ENCODE results near the gene PHLDA3. TPM values are rescaled to one million over a fixed set of nuclear protein-coding genes. Genes with fewer than 3 reads are reported as not detected.

The PHLDA3 gene
- total RNA-seq, 6 experiments from 2014 or later: 1.0 to 10.9 (median 2.7) TPM

GRCh38 chr1:201447903-201448871 is 20.8 kb downstream of the PHLDA3 start:
- DNase-seq: peak; percentile 60 to 68 (median 64)
- no peak overlapping the region for H3K4me3 ChIP-seq
- intact Hi-C loops (cut with DNase I): no loop called here
- no peaks in the 10 kb centered on the region for H3K36me3 ChIP-seq
- H3K9me3 ChIP-seq: no peaks in the 10 kb centered on the region
- H3K27me3 ChIP-seq: no peaks in the 10 kb centered on the region
- 15% methylated on average over 11 of the region's 20 CpGs for WGBS (ENCODE audit: insufficient coverage, low coverage, low lambda C conversion rate, missing lambda C conversion rate)
- no peaks in the 10 kb centered on the region for H3K4me1 ChIP-seq
- no peak overlapping the region for H3K27ac ChIP-seq
- TF ChIP-seq POLR2A (IDR thresholded peaks at IDR 0.05): no peak
- TF ChIP-seq, protein P1, sequence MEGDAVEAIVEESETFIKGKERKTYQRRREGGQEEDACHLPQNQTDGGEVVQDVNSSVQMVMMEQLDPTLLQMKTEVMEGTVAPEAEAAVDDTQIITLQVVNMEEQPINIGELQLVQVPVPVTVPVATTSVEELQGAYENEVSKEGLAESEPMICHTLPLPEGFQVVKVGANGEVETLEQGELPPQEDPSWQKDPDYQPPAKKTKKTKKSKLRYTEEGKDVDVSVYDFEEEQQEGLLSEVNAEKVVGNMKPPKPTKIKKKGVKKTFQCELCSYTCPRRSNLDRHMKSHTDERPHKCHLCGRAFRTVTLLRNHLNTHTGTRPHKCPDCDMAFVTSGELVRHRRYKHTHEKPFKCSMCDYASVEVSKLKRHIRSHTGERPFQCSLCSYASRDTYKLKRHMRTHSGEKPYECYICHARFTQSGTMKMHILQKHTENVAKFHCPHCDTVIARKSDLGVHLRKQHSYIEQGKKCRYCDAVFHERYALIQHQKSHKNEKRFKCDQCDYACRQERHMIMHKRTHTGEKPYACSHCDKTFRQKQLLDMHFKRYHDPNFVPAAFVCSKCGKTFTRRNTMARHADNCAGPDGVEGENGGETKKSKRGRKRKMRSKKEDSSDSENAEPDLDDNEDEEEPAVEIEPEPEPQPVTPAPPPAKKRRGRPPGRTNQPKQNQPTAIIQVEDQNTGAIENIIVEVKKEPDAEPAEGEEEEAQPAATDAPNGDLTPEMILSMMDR (IDR thresholded peaks at IDR 0.05): peak; percentile 65 to 89 (median 76)
- peak; percentile 84 to 91 (median 90) for ATAC-seq

DNA sequence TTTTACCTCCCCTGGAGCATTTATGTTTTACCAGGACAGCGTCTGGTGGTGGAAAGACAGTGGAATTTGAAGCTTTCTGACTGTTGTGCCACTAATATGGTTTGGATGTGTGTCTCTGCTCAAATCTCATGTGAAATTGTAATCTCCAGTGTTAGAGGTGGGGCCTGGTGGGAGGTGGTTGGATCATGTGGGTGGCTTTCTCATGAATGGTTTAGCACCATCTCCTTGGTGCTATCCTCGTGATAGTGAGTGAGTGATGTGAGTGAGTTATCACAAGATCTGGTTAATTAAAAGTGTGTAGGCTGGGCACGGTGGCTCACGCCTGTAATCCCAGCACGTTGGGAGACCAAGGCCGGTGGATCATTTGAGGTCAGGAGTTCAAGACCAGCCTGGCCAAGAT is 23.7 kb downstream of the PHLDA3 start:
- DNase-seq: no peak
- 87% methylated on average over 6 of the region's 6 CpGs for WGBS (ENCODE audit: insufficient coverage, low coverage, low lambda C conversion rate, missing lambda C conversion rate)
- no peaks in the 10 kb centered on the region for H3K4me1 ChIP-seq
- intact Hi-C loops (cut with DNase I): no loop called here
- ATAC-seq: no peak
- no peak overlapping the region for H3K27ac ChIP-seq
- H3K36me3 ChIP-seq: no peaks in the 10 kb centered on the region
- no peak overlapping the region for H3K4me3 ChIP-seq
- H3K27me3 ChIP-seq: no peaks in the 10 kb centered on the region
- H3K9me3 ChIP-seq: no peaks in the 10 kb centered on the region
- TF ChIP-seq, protein P1 (IDR thresholded peaks at IDR 0.05): no peak
- no peak for TF ChIP-seq POLR2A (IDR thresholded peaks at IDR 0.05)

GRCh38 chr1:201444792-201445191 is 24.2 kb downstream of the PHLDA3 start:
- 84% methylated on average over 4 of the region's 4 CpGs for WGBS (ENCODE audit: insufficient coverage, low coverage, low lambda C conversion rate, missing lambda C conversion rate)
- Histone ChIP-seq H3K4me3 (no peak overlapping the region), H3K4me1 (no peaks in the 10 kb centered on the region), H3K27me3 (no peaks in the 10 kb centered on the region), H3K27ac (no peak overlapping the region), H3K36me3 (no peaks in the 10 kb centered on the region), H3K9me3 (no peaks in the 10 kb centered on the region)
- ATAC-seq: no peak
- no peak for DNase-seq
- intact Hi-C loops (cut with DNase I): no loop called here
- TF ChIP-seq POLR2A (IDR thresholded peaks at IDR 0.05): no peak
- TF ChIP-seq, protein P1 (IDR thresholded peaks at IDR 0.05): no peak

GRCh38 chr1:201443747-201444146 is 25.2 kb downstream of the PHLDA3 start:
- Histone ChIP-seq H3K9me3 (no peaks in the 10 kb centered on the region), H3K4me3 (no peak overlapping the region), H3K4me1 (no peaks in the 10 kb centered on the region), H3K27me3 (no peaks in the 10 kb centered on the region), H3K36me3 (no peaks in the 10 kb centered on the region), H3K27ac (no peak overlapping the region)
- TF ChIP-seq POLR2A (IDR thresholded peaks at IDR 0.05): no peak
- TF ChIP-seq, protein P1 (IDR thresholded peaks at IDR 0.05): no peak
- ATAC-seq (no peak), DNase-seq (peak in 1 of 3 donors; percentile 26)
- WGBS (ENCODE audit: insufficient coverage, low coverage, low lambda C conversion rate, missing lambda C conversion rate): 78% methylated on average over 2 of the region's 7 CpGs
- intact Hi-C loops (cut with DNase I): no loop called here
